ENCODE measurements around the gene XRRA1. TPM values are rescaled to one million over a fixed set of nuclear protein-coding genes. Genes with fewer than 3 reads are reported as not detected.
A peak's percentile ranks its signal among the peaks of the same experiment; 100 is the strongest.

The XRRA1 gene
- total RNA-seq, 1 experiment from 2014 or later, result 17.3 TPM

- Histone ChIP-seq H3K27ac (ENCODE audit: low read depth, low read length) (no peak overlapping the region), H3K9me2 (ENCODE audit: insufficient read depth) (no peaks in the 10 kb centered on the region), H4K20me1 (ENCODE audit: insufficient read depth) (no peaks in the 10 kb centered on the region), H3K9ac (ENCODE audit: low read length) (no peak overlapping the region), H3K9me3 (ENCODE audit: control insufficient read depth in 1 of 2, insufficient read depth in 1 of 2, low read depth in 1 of 2, low read length in 2 of 2) (peaks cover 3 to 11% of the 10 kb centered on the region in 2 experiments; a peak in 3 of 4 replicates), H3K27me3 (ENCODE audit: insufficient read depth, low read length) (no peaks in the 10 kb centered on the region), H3K36me3 (ENCODE audit: control insufficient read depth in 1 of 2, insufficient read depth in 2 of 2, low read length in 2 of 2) (peaks cover 0 to 16% of the 10 kb centered on the region in 2 experiments; a peak in 2 of 4 replicates), H3K4me2 (ENCODE audit: low read length) (no peak overlapping the region), H2AFZ (ENCODE audit: low read depth, low read length, poor library complexity, severe bottlenecking) (no peak overlapping the region), H3K4me3 (replicated peaks in 1 of 2; ENCODE audit: low read depth in 1 of 2, low read length in 2 of 2) (no peak overlapping the region), H3K4me1 (ENCODE audit: control insufficient read depth in 1 of 2, insufficient read depth in 2 of 2, low read length in 2 of 2) (no peaks in the 10 kb centered on the region), H3K79me2 (ENCODE audit: insufficient read depth, low read length) (no peaks in the 10 kb centered on the region)
- ChIA-PET CTCF (no interaction called here), RAD21 (ENCODE audit: low non-redundant PET in 1 of 2, low total read pairs in 2 of 2, uncharacterized antibody in 2 of 2, unreplicated experiment in 2 of 2) (no interaction called here), POLR2A (no interaction called here)
- no TSS peak for BruUV-seq (replicated peaks)
- intact Hi-C loops (cut with micrococcal nuclease), result no loop called here
- TF ChIP-seq CBX3 (IDR thresholded peaks at IDR 0.05; ENCODE audit: low read depth) (peak; percentile 33; the same call in 1 of the 2 replicates), EZH2phosphoT487 (IDR thresholded peaks at IDR 0.05; ENCODE audit: borderline replicate concordance) (no peak)
- TF ChIP-seq, protein P1, sequence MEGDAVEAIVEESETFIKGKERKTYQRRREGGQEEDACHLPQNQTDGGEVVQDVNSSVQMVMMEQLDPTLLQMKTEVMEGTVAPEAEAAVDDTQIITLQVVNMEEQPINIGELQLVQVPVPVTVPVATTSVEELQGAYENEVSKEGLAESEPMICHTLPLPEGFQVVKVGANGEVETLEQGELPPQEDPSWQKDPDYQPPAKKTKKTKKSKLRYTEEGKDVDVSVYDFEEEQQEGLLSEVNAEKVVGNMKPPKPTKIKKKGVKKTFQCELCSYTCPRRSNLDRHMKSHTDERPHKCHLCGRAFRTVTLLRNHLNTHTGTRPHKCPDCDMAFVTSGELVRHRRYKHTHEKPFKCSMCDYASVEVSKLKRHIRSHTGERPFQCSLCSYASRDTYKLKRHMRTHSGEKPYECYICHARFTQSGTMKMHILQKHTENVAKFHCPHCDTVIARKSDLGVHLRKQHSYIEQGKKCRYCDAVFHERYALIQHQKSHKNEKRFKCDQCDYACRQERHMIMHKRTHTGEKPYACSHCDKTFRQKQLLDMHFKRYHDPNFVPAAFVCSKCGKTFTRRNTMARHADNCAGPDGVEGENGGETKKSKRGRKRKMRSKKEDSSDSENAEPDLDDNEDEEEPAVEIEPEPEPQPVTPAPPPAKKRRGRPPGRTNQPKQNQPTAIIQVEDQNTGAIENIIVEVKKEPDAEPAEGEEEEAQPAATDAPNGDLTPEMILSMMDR (IDR thresholded peaks at IDR 0.05 in 2 of 3, conservative IDR thresholded peaks at IDR 0.05 in 1 of 3; ENCODE audit: borderline replicate concordance in 1 of 3, insufficient read depth in 1 of 3, low read depth in 2 of 3, low read length in 2 of 3), result peak; percentile 11 to 64 (median 59); a peak in 4 of 6 replicates
- ATAC-seq (no peak), DNase-seq (ENCODE audit: low read depth, low spot score) (peak; percentile 15)
These were observed 71.8 kb downstream of the XRRA1 start for GRCh38 chr11:74877132-74877531.

DNA sequence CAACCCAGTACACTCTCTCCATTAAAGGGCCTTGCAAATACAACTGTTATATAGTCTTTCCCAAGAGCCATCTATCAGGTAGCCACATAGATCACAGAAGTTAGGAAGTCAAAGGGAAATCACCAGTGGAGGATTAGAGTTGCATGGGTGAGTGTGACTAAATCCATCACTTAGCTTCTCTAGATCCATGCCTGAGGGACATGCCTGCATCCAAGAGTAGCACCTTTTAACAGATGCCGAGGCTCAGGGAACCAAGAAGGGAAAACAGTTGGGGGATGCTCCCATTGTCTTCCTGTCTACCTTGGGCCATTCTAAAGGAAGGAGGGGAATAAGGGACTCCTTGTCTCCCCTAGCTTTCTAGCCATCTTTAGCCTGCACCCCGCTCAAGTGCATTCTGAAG lies 77.9 kb downstream of the XRRA1 start:
- no peaks in the 10 kb centered on the region for H3K27me3 ChIP-seq (ENCODE audit: insufficient read depth, low read length)
- H4K20me1 ChIP-seq (ENCODE audit: insufficient read depth), result no peaks in the 10 kb centered on the region
- intact Hi-C loops (cut with micrococcal nuclease), result no loop called here
- no peaks in the 10 kb centered on the region for H3K79me2 ChIP-seq (ENCODE audit: insufficient read depth, low read length)
- ChIA-PET CTCF (no interaction called here), RAD21 (ENCODE audit: low non-redundant PET in 1 of 2, low total read pairs in 2 of 2, uncharacterized antibody in 2 of 2, unreplicated experiment in 2 of 2) (no interaction called here), POLR2A (no interaction called here)
- BruUV-seq (replicated peaks), result no TSS peak
- H3K9ac ChIP-seq (ENCODE audit: low read length), result no peak overlapping the region
- H3K9me3 ChIP-seq (ENCODE audit: control insufficient read depth in 1 of 2, insufficient read depth in 1 of 2, low read depth in 1 of 2, low read length in 2 of 2), result peaks cover 26 to 32% of the 10 kb centered on the region in 2 experiments; a peak in 3 of 4 replicates
- H3K4me2 ChIP-seq (ENCODE audit: low read length), result no peak overlapping the region
- H2AFZ ChIP-seq (ENCODE audit: low read depth, low read length, poor library complexity, severe bottlenecking), result no peak overlapping the region
- ATAC-seq (no peak), DNase-seq (ENCODE audit: low read depth, low spot score) (no peak)
- no peak overlapping the region for H3K27ac ChIP-seq (ENCODE audit: low read depth, low read length)
- H3K4me1 ChIP-seq (ENCODE audit: control insufficient read depth in 1 of 2, insufficient read depth in 2 of 2, low read length in 2 of 2), result no peaks in the 10 kb centered on the region
- TF ChIP-seq EGR1 (IDR thresholded peaks at IDR 0.05; ENCODE audit: low read depth) (no peak), CBX3 (IDR thresholded peaks at IDR 0.05; ENCODE audit: low read depth) (peak; percentile 98)
- TF ChIP-seq, protein P2, sequence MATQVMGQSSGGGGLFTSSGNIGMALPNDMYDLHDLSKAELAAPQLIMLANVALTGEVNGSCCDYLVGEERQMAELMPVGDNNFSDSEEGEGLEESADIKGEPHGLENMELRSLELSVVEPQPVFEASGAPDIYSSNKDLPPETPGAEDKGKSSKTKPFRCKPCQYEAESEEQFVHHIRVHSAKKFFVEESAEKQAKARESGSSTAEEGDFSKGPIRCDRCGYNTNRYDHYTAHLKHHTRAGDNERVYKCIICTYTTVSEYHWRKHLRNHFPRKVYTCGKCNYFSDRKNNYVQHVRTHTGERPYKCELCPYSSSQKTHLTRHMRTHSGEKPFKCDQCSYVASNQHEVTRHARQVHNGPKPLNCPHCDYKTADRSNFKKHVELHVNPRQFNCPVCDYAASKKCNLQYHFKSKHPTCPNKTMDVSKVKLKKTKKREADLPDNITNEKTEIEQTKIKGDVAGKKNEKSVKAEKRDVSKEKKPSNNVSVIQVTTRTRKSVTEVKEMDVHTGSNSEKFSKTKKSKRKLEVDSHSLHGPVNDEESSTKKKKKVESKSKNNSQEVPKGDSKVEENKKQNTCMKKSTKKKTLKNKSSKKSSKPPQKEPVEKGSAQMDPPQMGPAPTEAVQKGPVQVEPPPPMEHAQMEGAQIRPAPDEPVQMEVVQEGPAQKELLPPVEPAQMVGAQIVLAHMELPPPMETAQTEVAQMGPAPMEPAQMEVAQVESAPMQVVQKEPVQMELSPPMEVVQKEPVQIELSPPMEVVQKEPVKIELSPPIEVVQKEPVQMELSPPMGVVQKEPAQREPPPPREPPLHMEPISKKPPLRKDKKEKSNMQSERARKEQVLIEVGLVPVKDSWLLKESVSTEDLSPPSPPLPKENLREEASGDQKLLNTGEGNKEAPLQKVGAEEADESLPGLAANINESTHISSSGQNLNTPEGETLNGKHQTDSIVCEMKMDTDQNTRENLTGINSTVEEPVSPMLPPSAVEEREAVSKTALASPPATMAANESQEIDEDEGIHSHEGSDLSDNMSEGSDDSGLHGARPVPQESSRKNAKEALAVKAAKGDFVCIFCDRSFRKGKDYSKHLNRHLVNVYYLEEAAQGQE (IDR thresholded peaks at IDR 0.05; ENCODE audit: low read depth), result no peak
- TF ChIP-seq, protein P3, sequence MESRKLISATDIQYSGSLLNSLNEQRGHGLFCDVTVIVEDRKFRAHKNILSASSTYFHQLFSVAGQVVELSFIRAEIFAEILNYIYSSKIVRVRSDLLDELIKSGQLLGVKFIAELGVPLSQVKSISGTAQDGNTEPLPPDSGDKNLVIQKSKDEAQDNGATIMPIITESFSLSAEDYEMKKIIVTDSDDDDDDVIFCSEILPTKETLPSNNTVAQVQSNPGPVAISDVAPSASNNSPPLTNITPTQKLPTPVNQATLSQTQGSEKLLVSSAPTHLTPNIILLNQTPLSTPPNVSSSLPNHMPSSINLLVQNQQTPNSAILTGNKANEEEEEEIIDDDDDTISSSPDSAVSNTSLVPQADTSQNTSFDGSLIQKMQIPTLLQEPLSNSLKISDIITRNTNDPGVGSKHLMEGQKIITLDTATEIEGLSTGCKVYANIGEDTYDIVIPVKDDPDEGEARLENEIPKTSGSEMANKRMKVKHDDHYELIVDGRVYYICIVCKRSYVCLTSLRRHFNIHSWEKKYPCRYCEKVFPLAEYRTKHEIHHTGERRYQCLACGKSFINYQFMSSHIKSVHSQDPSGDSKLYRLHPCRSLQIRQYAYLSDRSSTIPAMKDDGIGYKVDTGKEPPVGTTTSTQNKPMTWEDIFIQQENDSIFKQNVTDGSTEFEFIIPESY (IDR thresholded peaks at IDR 0.05; ENCODE audit: extremely low read depth, insufficient replicate concordance, low read length), result no peak
- H3K36me3 ChIP-seq (ENCODE audit: control insufficient read depth in 1 of 2, insufficient read depth in 2 of 2, low read length in 2 of 2), result peaks cover 0 to 34% of the 10 kb centered on the region in 2 experiments; a peak in 1 of 4 replicates
- no peaks in the 10 kb centered on the region for H3K9me2 ChIP-seq (ENCODE audit: insufficient read depth)
- no peak overlapping the region for H3K4me3 ChIP-seq (replicated peaks in 1 of 2; ENCODE audit: low read depth in 1 of 2, low read length in 2 of 2)
